GM12875 (cell line): Measurements from ENCODE around the gene GATD1.
A peak's percentile ranks its signal among the peaks of the same experiment; 100 is the strongest.

Experiments used
- H3K4me3 ChIP-seq: one replicate; pipeline ENCODE4 v1.5.1; 2011; ENCODE audit warnings: low read depth, low read length, control low read depth
- CTCF ChIP-seq: IDR thresholded peaks from 2 replicates; pipeline ENCODE4 v1.5.1; 2011; ENCODE audit warnings: low read depth, mild to moderate bottlenecking, control low read depth, inconsistent platforms, low read length, moderate library complexity, borderline replicate concordance; ENCODE audit not compliant: insufficient read depth

Gene GATD1

GRCh38 chr11:823441-824291 lies 46.4 kb upstream of the GATD1 start:
- no peak for TF ChIP-seq CTCF
- H3K4me3 ChIP-seq, result no peak overlapping the region

DNA sequence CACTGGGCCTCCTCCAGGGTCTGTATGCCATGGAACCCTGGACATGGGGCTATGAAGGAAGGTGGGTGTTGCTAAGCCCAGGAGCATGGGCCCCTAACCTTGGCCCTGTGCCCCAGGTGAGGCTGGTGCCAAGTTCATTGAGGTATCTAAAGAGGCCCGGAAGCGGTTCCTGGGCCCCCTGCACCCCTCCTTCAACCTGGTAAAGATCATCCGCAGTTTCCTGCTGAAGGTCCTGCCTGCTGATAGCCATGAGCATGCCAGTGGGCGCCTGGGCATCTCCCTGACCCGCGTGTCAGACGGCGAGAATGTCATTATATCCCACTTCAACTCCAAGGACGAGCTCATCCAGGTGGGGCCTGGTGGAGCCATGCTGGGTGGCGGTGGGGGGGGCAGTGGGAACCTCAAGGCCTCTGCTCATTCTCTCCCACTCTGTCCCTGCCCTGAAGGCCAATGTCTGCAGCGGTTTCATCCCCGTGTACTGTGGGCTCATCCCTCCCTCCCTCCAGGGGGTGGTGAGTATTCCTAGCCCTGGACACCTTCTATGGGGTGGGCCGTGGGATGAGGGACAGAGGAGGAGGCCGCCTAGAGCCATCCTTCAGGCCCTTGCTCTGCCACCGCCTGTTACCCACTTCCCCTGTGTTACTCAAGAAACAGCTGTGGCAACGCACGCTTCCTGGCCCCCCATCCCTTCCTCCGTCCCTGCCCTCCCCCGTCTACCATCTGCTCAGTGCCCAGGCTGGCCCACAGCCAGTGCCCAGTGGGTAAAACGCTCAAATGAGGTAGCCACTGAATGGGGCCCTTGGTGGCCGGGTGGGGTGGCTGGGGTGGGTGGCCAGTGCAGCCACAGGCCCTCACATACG lies 44.5 kb upstream of the GATD1 start:
- H3K4me3 ChIP-seq, result no peak overlapping the region

DNA sequence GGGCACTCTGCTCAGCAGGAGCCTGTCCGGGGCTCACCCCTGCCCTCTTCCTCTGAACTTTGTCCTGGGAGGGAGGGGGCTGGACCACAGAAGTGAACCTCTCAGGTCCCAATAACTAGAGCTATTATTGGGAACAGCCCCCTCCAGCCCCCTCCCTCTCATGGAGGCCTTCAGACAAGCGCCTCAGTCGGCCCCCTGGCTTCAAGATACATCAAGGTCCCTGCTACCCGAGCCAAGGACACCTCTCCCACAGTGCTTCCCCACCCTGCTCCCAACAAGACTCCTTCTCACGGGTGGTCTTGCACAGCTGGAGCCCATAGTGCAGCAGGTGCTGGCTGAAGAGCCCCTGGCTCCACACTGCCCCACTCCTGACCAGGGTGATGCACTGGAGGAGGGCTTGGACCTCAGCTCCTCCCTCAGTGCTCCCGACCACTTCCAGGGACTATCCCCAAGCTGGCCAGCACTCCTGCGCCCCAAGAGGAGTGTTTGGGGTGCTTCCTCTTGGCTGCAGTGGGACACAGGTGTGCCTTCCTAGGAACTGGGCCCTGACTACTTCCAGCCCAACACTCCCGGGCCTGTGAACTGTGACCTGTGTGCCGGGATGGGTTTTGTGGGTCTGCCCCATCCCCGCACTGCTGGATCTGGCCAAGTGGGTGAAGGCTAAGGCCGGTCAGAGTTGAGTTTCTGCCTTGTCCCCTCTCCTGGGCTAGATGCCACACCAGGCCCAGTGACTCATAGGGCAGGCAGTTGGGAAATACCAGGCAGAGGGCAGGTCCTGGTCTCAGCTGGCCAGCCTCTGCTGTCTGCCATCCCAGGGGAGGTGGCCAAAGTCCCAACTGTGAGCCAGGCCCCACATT lies 43.6 kb upstream of the GATD1 start:
- no peak for TF ChIP-seq CTCF
- H3K4me3 ChIP-seq, result peak overlapping the region; percentile 83

More for the DNA sequence above, 44.5 kb upstream of the GATD1 start:
- TF ChIP-seq CTCF, result no peak

DNA sequence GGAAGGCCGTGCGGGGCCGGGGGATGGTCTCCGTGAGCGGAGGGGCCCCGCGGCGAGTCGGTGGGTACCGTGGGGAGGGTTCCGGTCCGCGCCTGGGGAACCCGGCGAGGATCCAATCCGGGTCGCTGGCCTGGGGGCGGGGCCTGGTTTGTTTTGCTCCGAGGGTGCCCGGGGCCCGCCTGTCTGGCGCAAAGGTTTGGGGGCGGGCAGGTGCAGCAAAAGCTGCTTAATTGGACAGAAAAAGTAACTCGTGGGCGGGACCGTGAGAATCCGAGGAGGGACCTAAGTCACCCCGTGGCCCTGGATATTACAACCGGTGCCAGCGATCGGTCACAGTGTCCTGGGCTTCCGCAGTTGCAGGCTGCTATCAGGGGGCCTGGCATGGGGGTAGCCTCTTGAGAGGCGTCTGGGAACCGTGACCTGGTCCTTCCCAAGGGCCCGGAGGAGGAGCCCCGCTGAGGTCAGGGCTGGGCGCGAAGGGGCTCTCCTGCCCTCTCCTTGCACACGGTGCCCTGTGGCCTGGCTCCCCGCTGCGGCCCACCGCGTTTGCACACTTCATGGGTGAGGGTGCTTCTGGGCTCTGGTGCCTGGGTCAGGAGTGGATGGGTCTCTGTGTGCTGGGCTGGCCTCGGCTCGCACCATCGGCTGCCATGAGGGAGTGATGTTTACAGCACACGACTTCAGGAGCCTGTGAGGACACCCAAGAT lies 42.8 kb upstream of the GATD1 start:
- peak overlapping the region; percentile 83 for H3K4me3 ChIP-seq
- TF ChIP-seq CTCF, result no peak

GRCh38 chr11:819129-819931 lies 42.0 kb upstream of the GATD1 start:
- H3K4me3 ChIP-seq, result peak overlapping the region; percentile 83

More at GRCh38 chr11:819129-819931, 42.0 kb upstream of the GATD1 start:
- TF ChIP-seq CTCF, result 0 out of 2 replicates have a peak, but pooled peaks have one; percentile 17
